Fibroblast of the aortic adventitia (primary cell): ENCODE measurements around the gene PTPRZ1. TPM values are rescaled to one million over a fixed set of nuclear protein-coding genes. Genes with fewer than 3 reads are reported as not detected.

Source experiments
- DNase-seq: peaks from one replicate; pipeline ENCODE4 v3.0.0-alpha.2; 2010; ENCODE audit warnings: low read depth
- H3K4me3 ChIP-seq: 2 replicates; pipeline ENCODE4 v1.5.1; 2011; ENCODE audit warnings: low read depth, mild to moderate bottlenecking, control low read depth, low read length, moderate library complexity
- CTCF ChIP-seq: IDR thresholded peaks from 2 replicates; pipeline ENCODE4 v1.5.1; 2011; ENCODE audit warnings: mild to moderate bottlenecking, low read length, control low read depth, inconsistent platforms; ENCODE audit not compliant: insufficient read depth
- total RNA-seq: library from RNA; depleted of rRNA; stranded (reverse); fragments of >200 nt; gene quantifications from 2 replicates; pipeline ENCODE4 v1.2.3, GENCODE V29; 2012; ENCODE audit warnings: low replicate concordance

PTPRZ1 gene
- total RNA-seq = 0.72 and 3.8 TPM in 2 replicates

GRCh38 chr7:121872831-121873288 is at the start of gene PTPRZ1:
PTPRZ1 (plus strand) TSS chr7:121873161; CDS start chr7:121873500, 339 bp downstream.
- TF ChIP-seq CTCF = no peak
- peak; percentile 16 for DNase-seq
- H3K4me3 ChIP-seq = peak within 1 kb of the TSS; percentile 68

- TF ChIP-seq CTCF = no peak
These were observed 48.7 kb upstream of the PTPRZ1 start for GRCh38 chr7:121824276-121824675.

GRCh38 chr7:121831351-121831750 is 41.6 kb upstream of the PTPRZ1 start:
- TF ChIP-seq CTCF = no peak
- no peak overlapping the region for H3K4me3 ChIP-seq
- DNase-seq = no peak

More at GRCh38 chr7:121824276-121824675, 48.7 kb upstream of the PTPRZ1 start:
- H3K4me3 ChIP-seq = no peak overlapping the region
- no peak for DNase-seq

GRCh38 chr7:121831801-121832200 is 41.2 kb upstream of the PTPRZ1 start:
- H3K4me3 ChIP-seq = no peak overlapping the region
- DNase-seq = no peak
- no peak for TF ChIP-seq CTCF

GRCh38 chr7:121832347-121832746 is 40.6 kb upstream of the PTPRZ1 start:
- no peak for TF ChIP-seq CTCF
- DNase-seq = no peak
- H3K4me3 ChIP-seq = no peak overlapping the region

- H3K4me3 ChIP-seq = no peak overlapping the region
- TF ChIP-seq CTCF = no peak
- no peak for DNase-seq
These were observed 39.0 kb upstream of the PTPRZ1 start for GRCh38 chr7:121833991-121834390.

- no peak for DNase-seq
- TF ChIP-seq CTCF = no peak
- H3K4me3 ChIP-seq = no peak overlapping the region
These were observed 35.5 kb upstream of the PTPRZ1 start for GRCh38 chr7:121837462-121837861.
